T-helper 1 cell treated with Interleukin-12 subunit alpha and Interleukin-12 subunit beta and Interleukin-4 antibody, amounts not matched to agents 30 μg/mL and 1 μg/mL, for 36 hours (primary cell): ENCODE measurements around the gene SEPTIN7.
A peak's percentile ranks its signal among the peaks of the same experiment; 100 is the strongest.
"Not testable (repeated sequence)": the region's sequence is repeated elsewhere in the genome, so short reads cannot be mapped to it uniquely, and the experiment has no call there.

Experiments used
- H3K27ac Mint-ChIP-seq: one replicate; pipeline ENCODE4 v1.8.0; 2021; ENCODE audit warnings: mild to moderate bottlenecking, mixed read lengths
- H3K27me3 Mint-ChIP-seq: one replicate; pipeline ENCODE4 v1.8.0; 2021; ENCODE audit warnings: low read depth, mixed read lengths
- H3K36me3 Mint-ChIP-seq: one replicate; pipeline ENCODE4 v1.8.0; 2021; ENCODE audit warnings: low read depth, mixed read lengths
- H3K4me1 Mint-ChIP-seq: one replicate; pipeline ENCODE4 v1.8.0; 2021; ENCODE audit warnings: low read depth, mixed read lengths
- H3K4me3 Mint-ChIP-seq: one replicate; pipeline ENCODE4 v1.8.0; 2021; ENCODE audit warnings: mild to moderate bottlenecking, moderate library complexity, mixed read lengths
- H3K9me3 Mint-ChIP-seq: one replicate; pipeline ENCODE4 v1.8.0; 2021; ENCODE audit warnings: mixed read lengths

Gene SEPTIN7

DNA sequence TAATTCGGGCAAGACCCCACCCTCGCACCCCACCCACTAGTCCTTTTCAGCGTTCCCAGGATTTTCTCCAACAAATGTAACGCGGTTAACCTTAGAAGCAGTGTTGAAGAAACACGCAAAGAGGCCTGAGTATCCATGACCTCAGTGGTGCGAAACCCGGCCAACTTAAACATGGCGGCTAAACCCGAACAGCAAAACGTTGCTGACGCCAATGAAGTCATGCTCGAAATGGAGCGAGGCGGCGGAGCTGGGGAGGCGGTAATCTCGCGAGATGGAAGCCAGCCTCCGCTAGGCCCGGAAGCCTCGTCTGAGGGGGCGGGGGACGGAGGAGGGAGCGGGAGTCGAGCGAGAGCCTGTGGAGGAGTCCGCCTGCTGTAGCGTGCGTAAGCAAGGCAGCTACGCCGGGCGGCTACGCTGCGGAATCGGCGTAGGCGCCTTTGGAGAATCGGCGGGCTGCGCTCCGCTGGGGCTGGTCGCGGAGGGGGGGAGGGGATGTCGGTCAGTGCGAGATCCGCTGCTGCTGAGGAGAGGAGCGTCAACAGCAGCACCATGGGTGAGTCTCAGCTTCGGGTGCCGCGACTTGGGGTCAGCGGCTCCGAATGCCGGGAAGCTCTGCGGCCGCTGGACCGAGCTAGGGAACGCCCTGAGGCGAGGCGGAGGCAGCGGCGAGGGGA lies at the start of gene SEPTIN7:
Gene SEPTIN7, plus strand, starts transcription at position 340 of the 674 bp plus-strand sequence. Its CDS starts 153 bp downstream, at position 493.
- Mint-ChIP-seq H3K4me1 (peaks cover 33% of the 10 kb centered on the region), H3K27me3 (peaks cover 4% of the 10 kb centered on the region), H3K9me3 (no peaks in the 10 kb centered on the region)

GRCh38 chr7:35752742-35753141 lies 48.1 kb upstream of the SEPTIN7 start:
- Mint-ChIP-seq H3K36me3 (no peaks in the 10 kb centered on the region), H3K4me1 (no peaks in the 10 kb centered on the region), H3K9me3 (no peaks in the 10 kb centered on the region), H3K27me3 (peaks cover 20% of the 10 kb centered on the region), H3K27ac (no peak overlapping the region), H3K4me3 (no peak overlapping the region)

More for the DNA sequence above, at the start of gene SEPTIN7:
- Mint-ChIP-seq H3K27ac (peak within 1 kb of the TSS; percentile 93), H3K4me3 (peak within 1 kb of the TSS; percentile 94), H3K36me3 (peaks cover 10% of the 10 kb centered on the region)

DNA sequence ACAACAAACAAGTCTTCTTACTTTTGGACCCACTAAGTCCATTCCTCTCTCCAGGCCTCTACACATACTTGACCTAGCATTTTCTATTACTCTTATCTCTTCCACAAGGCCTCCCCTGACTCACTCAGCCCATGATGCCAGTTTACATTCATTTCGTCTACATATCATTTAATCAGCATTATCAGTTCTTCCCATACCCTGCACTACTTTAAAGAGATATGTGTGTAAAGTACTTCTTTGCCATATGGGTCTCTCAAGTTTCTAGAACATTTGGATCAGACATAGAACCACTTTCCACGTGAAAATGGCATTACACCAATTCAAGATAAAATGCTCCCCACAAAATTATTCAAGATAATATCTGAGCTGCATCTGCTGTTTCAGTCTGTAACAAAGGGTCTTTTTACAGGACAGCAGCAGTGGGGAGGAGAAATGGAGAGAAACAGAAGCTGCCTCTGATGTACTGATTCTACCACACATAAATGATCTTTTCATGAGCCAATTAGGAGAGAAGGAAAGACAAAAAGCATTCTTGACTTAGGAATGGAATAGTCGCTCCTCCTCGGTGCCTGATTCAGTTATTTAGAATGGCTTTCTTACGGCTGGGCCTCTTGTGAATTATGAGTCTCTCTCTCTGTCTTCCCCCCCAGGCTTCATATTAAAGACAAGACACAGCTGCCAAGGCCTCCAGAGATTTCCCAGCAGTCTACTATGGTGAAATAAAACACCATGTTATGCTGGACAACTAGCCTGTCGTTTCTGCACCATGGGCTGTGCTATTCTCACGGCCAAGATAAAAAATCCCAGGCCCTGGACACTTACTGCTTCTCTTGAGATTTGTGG lies 46.9 kb upstream of the SEPTIN7 start:
- no peaks in the 10 kb centered on the region for H3K36me3 Mint-ChIP-seq
- H3K27ac Mint-ChIP-seq, result no peak overlapping the region
- peaks cover 20% of the 10 kb centered on the region for H3K27me3 Mint-ChIP-seq
- no peaks in the 10 kb centered on the region for H3K9me3 Mint-ChIP-seq
- no peaks in the 10 kb centered on the region for H3K4me1 Mint-ChIP-seq
- H3K4me3 Mint-ChIP-seq, result no peak overlapping the region

GRCh38 chr7:35754741-35755140 lies 46.1 kb upstream of the SEPTIN7 start:
- Mint-ChIP-seq H3K9me3 (no peaks in the 10 kb centered on the region), H3K27ac (no peak overlapping the region), H3K4me3 (no peak overlapping the region), H3K27me3 (peaks cover 20% of the 10 kb centered on the region), H3K36me3 (no peaks in the 10 kb centered on the region), H3K4me1 (no peaks in the 10 kb centered on the region)

GRCh38 chr7:35755711-35756110 lies 45.1 kb upstream of the SEPTIN7 start:
- Mint-ChIP-seq H3K4me1 (no peaks in the 10 kb centered on the region), H3K4me3 (no peak overlapping the region), H3K36me3 (no peaks in the 10 kb centered on the region), H3K27ac (no peak overlapping the region), H3K27me3 (peaks cover 24% of the 10 kb centered on the region), H3K9me3 (no peaks in the 10 kb centered on the region)

- not testable (repeated sequence) for H3K36me3 Mint-ChIP-seq, H3K4me1 Mint-ChIP-seq, H3K27ac Mint-ChIP-seq, H3K4me3 Mint-ChIP-seq, H3K9me3 Mint-ChIP-seq
- peaks cover 23% of the 10 kb centered on the region for H3K27me3 Mint-ChIP-seq
Measured at GRCh38 chr7:35756453-35756852, 44.4 kb upstream of the SEPTIN7 start.

DNA sequence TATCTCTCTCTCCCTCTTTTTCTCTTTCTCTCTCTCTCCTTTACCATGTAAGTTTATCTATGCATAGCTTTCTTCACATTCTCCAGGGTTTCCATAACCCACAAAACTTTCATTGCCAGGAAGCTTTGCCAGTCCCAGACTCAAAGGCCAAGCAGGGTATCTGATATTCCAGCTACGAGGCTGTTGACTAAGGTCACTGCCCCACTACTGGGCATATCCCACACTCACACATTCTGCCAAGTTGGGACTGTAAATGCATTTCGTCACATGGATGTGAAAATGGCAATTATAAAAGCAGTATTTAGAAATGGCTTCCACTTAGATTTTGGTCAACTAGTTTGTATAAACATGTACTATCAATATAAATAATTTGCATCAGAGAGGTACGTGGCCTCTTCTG lies 43.3 kb upstream of the SEPTIN7 start:
- no peak overlapping the region for H3K27ac Mint-ChIP-seq
- H3K4me3 Mint-ChIP-seq, result no peak overlapping the region
- no peaks in the 10 kb centered on the region for H3K36me3 Mint-ChIP-seq
- H3K4me1 Mint-ChIP-seq, result no peaks in the 10 kb centered on the region
- H3K9me3 Mint-ChIP-seq, result no peaks in the 10 kb centered on the region
- peaks cover 18% of the 10 kb centered on the region for H3K27me3 Mint-ChIP-seq

DNA sequence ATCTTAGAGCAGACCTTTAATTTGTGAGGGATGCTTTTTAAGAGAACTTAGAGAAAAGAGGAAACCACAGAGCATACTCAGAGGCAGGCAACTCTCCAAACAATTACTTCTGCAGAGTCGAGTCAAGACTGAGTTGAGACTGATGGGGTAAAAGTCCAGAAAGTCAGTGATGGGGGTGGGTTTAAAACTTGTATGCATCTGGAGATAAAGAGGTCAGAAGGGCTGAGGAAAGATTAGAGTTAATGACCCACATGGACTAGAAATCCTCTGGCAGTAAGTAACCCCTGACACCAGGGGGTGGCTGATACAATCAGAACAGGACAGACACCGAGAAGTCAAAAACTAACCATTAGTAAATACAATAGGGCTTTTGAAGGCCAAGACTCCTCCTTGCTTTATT lies 42.4 kb upstream of the SEPTIN7 start:
- Mint-ChIP-seq H3K9me3 (no peaks in the 10 kb centered on the region), H3K36me3 (no peaks in the 10 kb centered on the region), H3K27ac (no peak overlapping the region), H3K4me1 (no peaks in the 10 kb centered on the region), H3K4me3 (no peak overlapping the region), H3K27me3 (peaks cover 24% of the 10 kb centered on the region)

GRCh38 chr7:35760143-35760745 lies 40.6 kb upstream of the SEPTIN7 start:
- Mint-ChIP-seq H3K36me3 (no peaks in the 10 kb centered on the region), H3K27me3 (peaks cover 25% of the 10 kb centered on the region), H3K4me3 (no peak overlapping the region), H3K9me3 (no peaks in the 10 kb centered on the region), H3K4me1 (no peaks in the 10 kb centered on the region), H3K27ac (no peak overlapping the region)

- no peak overlapping the region for H3K4me3 Mint-ChIP-seq
- no peaks in the 10 kb centered on the region for H3K4me1 Mint-ChIP-seq
- no peaks in the 10 kb centered on the region for H3K9me3 Mint-ChIP-seq
- H3K27me3 Mint-ChIP-seq, result peaks cover 31% of the 10 kb centered on the region
- H3K36me3 Mint-ChIP-seq, result no peaks in the 10 kb centered on the region
- H3K27ac Mint-ChIP-seq, result no peak overlapping the region
Measured at GRCh38 chr7:35761871-35762677, 38.8 kb upstream of the SEPTIN7 start.

DNA sequence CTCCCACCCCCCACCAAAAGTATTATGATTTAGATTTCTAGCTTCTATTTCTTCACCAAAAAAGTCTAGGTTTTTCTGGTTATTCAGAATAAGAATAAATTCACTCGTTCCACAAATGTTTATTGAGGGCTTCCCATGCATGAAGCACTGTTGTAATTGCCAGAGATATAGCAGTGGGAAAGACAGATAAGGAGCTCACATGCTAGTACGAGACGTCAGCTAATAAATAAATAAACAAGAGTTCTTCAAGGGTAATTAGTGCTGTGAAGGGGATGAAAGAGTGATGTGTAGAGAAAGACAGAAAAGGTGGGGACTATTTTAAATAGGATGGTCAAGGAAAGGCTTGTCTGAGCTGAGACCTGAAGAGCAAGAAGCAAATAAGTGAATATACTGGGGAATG lies 38.1 kb upstream of the SEPTIN7 start:
- no peaks in the 10 kb centered on the region for H3K4me1 Mint-ChIP-seq
- no peak overlapping the region for H3K27ac Mint-ChIP-seq
- H3K36me3 Mint-ChIP-seq, result no peaks in the 10 kb centered on the region
- peaks cover 26% of the 10 kb centered on the region for H3K27me3 Mint-ChIP-seq
- no peak overlapping the region for H3K4me3 Mint-ChIP-seq
- no peaks in the 10 kb centered on the region for H3K9me3 Mint-ChIP-seq

DNA sequence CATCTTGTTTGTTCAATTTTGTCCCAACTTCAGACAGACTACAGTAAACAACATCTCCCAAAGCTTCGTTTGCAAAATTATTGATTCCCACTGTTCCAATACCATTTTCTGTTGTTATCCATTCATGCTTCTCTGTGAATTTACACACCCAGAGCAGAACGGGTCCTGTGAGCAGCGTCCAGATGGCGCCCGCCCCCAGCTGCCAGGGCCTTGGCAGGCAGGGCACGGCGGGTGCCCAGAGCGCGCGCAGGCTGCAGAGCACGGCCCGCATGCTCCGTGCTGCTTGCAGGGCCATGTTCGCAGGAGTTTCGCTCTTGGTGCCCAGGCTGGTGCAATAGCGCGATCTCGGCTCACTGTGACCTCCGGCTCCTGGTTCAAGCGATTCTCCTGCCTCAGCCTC lies 32.5 kb upstream of the SEPTIN7 start:
- no peaks in the 10 kb centered on the region for H3K36me3 Mint-ChIP-seq
- no peaks in the 10 kb centered on the region for H3K9me3 Mint-ChIP-seq
- peaks cover 14% of the 10 kb centered on the region for H3K27me3 Mint-ChIP-seq
- H3K4me1 Mint-ChIP-seq, result no peaks in the 10 kb centered on the region
- no peak overlapping the region for H3K4me3 Mint-ChIP-seq
- H3K27ac Mint-ChIP-seq, result no peak overlapping the region

GRCh38 chr7:35771776-35772175 lies 29.1 kb upstream of the SEPTIN7 start:
- H3K4me1 Mint-ChIP-seq, result no peaks in the 10 kb centered on the region
- no peak overlapping the region for H3K4me3 Mint-ChIP-seq
- no peaks in the 10 kb centered on the region for H3K36me3 Mint-ChIP-seq
- no peaks in the 10 kb centered on the region for H3K9me3 Mint-ChIP-seq
- H3K27ac Mint-ChIP-seq, result no peak overlapping the region
- no peaks in the 10 kb centered on the region for H3K27me3 Mint-ChIP-seq

DNA sequence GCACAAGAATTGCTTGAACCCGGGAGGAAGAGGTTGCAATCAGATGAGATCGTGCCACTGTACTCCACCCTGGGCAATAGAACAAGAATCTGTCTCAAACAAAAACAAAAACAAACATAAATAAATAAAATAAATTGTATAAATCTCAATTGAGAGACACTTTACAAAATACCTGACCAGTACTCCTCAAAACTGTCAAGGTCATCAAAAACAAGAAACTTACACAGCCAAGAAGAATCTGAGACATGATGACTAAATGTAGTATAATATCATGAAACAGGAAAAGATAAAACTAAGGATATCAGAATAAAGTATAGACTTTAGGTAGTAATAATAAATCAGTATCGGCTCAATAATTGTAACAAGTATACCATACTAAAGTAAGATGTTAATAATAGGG lies 26.9 kb upstream of the SEPTIN7 start:
- no peaks in the 10 kb centered on the region for H3K9me3 Mint-ChIP-seq

More for the DNA sequence above, 26.9 kb upstream of the SEPTIN7 start:
- Mint-ChIP-seq H3K4me1 (no peaks in the 10 kb centered on the region), H3K4me3 (no peak overlapping the region), H3K36me3 (no peaks in the 10 kb centered on the region), H3K27me3 (no peaks in the 10 kb centered on the region), H3K27ac (no peak overlapping the region)
